Muscle of back (tissue), 13 donors: ENCODE measurements around the gene DCAF4. TPM values are rescaled to one million over a fixed set of nuclear protein-coding genes. Genes with fewer than 3 reads are reported as not detected.

Source experiments
- DNase-seq, 3 donors: peaks; one replicate each; pipeline versions ENCODE4 v3.0.0 to v3.0.0-alpha.2; 2013
- long read RNA-seq, 9 donors: transcript quantifications; one replicate each; lab custom pipeline, GENCODE V29; 2026
- polyA plus RNA-seq, 10 donors: library from polyadenylated mRNA; unstranded; fragments of 120-200 nt; gene quantifications; one replicate each; pipeline ENCODE4 v1.2.1, GENCODE V29; 2013; ENCODE audit not compliant: insufficient read length in 10 of 10

DCAF4 gene
- polyA plus RNA-seq: 10 to 100 TPM in 9 of 10 donors, 1 to 10 TPM in 1; 8.4 to 14.6 (median 10.6) TPM
- long read RNA-seq, donor 1: 0 reads
- long read RNA-seq, donor 2: 0 reads
- long read RNA-seq, donor 3: 0 reads
- long read RNA-seq, donor 4, partial matches to known transcripts: 0 of 1 reads
- long read RNA-seq, donor 4, other reads (novel, unspliced or antisense): 0 of 1 reads
- long read RNA-seq, donor 5: 0 reads
- long read RNA-seq, donor 6: 0 reads
- long read RNA-seq, donor 7: 0 reads
- long read RNA-seq, donor 8: 0 reads
- long read RNA-seq, donor 9: 0 reads

DNA sequence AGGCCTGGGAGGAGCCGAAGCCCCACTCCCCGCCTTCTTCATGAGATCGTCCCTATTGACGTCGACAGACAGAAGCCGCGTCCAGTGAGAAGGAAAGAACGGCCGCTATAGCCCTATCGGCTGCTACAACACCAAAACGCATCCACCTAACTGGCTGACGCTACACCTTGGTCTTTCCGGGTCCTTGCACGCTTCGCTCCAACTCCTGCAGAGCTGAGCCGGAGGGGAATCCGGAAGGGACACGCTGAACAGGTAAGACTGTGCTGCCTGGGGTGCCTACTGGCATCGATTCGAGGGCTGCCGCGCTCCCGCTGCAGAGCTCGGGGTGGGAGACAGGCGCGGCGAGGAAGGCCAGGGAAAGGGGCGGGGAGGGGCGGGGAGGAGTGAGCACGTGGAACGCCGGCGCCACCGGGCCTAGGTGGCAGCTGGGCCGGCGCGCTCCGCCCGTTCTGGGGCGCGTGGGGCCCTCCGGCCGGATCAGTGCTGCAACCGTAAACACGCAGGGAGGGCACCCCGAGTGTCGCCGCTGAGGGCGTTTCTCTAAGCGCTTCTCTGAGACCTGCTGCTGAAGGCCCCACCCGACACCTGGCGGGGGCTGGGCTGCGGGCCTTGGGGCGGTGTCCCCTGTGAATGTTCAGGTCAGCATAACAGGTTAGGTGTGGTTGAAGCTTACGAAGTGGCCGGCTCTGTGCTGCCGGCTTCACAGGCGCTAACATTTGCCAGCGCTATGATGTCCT, at the start of gene DCAF4:
Gene DCAF4 (plus strand): TSS at position 173 of the 737 bp plus-strand sequence. CDS start 11,515 bp downstream, outside the sequence.
- DNase-seq: peak; percentile 95 to 99 (median 99)

DNA sequence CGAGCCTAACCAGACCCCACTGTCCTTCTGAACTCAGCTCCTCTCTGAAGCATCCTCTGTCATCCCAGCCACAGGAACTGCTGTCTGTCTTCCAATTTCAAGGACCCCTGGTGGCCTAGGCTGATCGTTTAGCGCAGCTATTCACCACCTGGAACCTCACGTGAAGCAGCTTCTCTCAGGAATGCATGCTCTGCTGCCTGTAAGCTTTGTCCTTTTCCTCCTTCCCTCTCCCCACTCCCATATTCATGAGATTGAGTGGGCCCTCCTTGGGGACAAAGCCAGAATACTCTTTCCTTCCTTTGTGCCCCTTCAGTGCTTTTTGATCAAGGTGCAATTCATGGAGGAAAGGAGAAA, 49.6 kb upstream of the DCAF4 start:
- DNase-seq: no peak

DNA sequence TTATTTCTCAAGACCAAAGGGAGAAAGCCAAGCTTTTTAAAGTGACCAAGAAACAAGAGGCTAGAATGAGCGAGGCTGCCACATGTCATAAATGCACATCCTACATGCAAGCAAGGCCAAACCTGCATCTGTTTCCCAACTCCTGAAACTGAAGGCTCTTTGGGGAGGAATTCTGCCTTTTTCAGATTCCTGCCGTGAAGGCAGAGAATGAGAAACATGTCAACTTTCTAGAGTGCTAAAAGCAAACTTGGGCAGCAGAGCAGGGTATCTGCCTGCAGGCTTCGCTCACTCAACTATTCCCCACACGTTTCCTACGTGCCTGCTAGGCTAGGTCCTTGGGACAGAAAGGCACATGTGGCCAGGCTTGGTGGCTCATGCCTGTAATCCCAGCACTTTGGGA, 47.5 kb upstream of the DCAF4 start:
- no peak for DNase-seq

GRCh38 chr14:72879431-72879830, 46.8 kb upstream of the DCAF4 start:
- no peak for DNase-seq

DNA sequence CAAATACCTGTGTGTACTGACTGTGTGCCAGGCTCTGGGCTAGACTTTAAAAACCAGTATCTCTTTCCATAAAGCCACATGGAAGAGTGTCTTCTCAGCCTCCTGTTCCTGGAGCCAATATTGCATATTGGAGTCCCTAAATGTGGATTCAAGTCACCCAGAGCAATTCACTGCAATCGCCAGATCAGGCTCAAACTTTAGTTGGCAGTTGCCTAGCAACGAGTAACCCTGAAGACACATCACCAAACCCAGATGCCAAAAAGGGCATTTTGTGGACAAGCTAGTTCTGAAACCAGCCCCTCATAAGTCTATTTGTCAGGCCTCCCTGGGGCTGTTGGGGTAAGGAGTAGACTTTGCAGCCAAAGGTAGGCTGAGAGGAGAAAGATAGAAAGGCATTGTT, 46.1 kb upstream of the DCAF4 start:
- no peak for DNase-seq

GRCh38 chr14:72880820-72881219, 45.4 kb upstream of the DCAF4 start:
- no peak for DNase-seq

DNA sequence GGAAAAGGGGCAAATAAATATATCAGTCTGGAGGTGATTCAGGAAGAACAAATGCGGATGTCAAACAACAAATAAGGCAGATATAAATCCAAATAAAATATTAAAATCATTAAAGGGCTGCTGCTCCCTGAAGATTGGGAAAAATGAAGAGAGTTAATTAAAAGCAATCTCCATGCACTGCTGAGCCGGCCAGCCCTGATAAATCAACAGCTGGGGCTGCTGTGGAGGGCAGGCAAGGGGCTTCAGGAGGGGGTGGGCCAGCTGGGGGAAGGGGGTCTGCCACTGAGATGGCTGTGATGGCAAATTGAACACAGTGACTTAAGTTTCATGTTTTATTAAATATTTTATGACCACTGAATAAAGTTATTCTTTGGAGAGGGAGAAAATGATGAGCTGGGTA, 44.7 kb upstream of the DCAF4 start:
- DNase-seq: no peak

- no peak for DNase-seq
These were observed 44.2 kb upstream of the DCAF4 start for GRCh38 chr14:72882047-72882446.

- no peak for DNase-seq
These were observed 43.8 kb upstream of the DCAF4 start for GRCh38 chr14:72882463-72882862.

- no peak for DNase-seq
These were observed 43.2 kb upstream of the DCAF4 start for GRCh38 chr14:72883109-72883508.

DNA sequence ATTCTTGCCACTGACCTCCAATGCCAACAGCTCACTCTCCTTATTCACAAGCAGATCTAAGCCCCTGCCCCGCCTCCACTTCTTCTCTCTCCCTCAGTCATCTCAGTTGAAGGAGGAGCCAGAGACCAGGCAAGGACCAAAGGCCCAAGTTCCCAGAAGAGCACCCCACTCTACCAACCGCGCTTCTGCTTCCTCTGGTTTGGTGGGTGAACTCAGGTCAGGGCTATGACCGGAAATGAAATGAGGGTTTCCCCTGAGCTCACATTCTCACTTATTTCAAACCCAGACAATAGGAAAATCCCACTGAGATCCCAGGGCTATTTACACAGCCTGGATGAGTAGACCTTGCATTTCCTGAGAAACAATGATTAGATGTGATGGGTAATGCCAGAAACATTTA, 42.3 kb upstream of the DCAF4 start:
- DNase-seq: no peak

GRCh38 chr14:72884386-72884785, 41.9 kb upstream of the DCAF4 start:
- DNase-seq: no peak

GRCh38 chr14:72887514-72887913, 38.8 kb upstream of the DCAF4 start:
- no peak for DNase-seq

GRCh38 chr14:72888192-72888591, 38.1 kb upstream of the DCAF4 start:
- DNase-seq: no peak

DNA sequence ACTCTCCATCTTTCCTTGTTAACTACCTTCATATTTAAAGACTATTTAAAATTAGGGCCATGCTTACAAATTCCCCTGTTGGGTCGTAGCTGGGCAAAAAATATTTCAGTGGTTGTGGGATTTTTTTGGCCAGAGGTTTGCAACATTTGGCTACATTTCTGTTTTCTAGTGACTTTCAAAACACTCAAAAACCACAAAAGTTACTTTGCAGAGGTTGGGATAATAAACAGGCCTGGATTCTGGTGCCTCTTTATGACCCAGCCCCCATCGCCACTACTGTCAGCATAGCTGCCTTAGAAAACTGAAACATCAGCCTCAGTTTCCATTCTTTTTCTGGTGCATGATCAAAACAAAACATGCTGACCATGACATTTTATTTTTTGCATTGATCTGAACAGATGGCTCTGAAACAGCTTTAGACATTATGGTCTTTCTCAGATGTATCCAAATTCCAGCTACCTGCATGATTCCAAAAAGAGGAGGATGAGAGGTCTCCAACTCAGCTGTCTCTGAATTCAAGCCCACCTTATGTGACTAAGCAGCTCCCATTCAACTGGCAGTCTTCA, 37.5 kb upstream of the DCAF4 start:
- no peak for DNase-seq

GRCh38 chr14:72889366-72889765, 36.9 kb upstream of the DCAF4 start:
- no peak for DNase-seq

GRCh38 chr14:72891666-72892102, 34.6 kb upstream of the DCAF4 start:
- DNase-seq: no peak

DNA sequence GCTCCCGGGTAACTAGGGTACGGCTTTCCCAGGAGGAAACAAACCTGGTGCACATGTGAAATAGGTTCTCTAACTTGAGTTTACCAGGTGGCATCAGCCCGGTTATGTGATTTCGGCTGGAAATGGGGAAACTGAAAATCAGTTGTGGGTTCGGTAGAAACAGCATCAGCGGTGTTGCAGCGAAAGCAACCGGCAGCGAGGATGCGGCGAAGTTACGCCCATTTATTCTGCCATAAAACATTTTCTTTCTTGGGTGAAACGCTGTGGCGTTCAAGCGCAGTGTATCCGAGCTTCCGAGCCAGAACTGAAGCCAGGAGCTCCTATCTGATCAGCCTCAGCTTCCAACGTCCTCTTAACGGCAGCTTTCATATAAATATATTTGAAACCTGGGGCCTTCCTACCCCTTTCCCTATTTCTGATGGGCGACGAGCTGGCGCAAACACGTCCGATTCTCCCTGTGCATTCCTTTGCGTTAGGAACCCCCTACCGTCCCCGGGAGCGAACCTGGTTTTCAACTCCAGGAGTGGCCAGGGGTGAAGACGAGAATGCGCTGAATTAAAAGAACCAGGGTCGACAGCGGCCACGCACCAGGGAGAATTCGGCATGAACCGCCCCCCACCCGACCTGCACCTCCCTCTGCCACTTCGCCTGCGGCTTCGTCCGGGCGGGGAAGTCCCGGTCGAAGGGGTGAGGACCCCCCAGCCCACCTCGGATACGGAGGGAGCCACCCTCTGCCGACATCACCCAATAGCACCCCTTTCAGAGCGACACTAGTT, 34.0 kb upstream of the DCAF4 start:
- DNase-seq: peak in 1 of 3 donors; percentile 45

- DNase-seq: peak in 2 of 3 donors; percentile 20 to 68
These were observed 33.2 kb upstream of the DCAF4 start for GRCh38 chr14:72892879-72893635.

DNA sequence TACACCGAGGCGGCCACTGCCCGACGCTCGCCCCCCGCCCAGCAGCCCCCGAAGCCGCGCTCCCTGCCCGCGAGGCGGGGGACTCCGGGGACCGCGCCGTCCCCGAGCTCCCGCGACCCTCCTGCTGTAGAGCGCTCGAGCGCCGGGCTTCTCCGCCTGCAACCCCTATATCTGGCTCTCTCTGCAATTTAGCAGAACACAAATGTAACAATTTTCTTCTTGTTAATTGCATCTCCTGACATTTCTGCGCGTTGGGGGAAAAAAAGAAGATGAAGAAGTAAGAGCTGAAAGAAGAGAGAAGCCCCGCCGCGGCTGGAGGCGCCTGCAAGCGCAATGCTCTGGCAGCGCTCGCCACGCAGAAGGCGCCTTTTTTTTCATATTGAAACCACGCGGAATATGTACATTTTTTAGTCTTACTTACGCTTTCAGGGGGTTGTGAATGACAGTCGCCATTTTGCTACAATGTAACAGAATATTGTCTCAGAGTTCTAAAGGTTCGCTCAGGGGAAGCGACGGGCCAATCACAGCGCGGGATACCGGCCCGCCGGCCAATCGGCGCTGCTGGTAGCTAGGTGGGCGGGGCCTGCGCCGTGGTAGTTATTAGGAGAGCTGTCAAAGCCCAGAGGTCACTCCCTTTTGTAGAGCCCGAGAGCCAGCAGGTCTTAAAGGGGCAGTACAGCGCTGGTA, 32.5 kb upstream of the DCAF4 start, which contains the start of gene DPF3:
Gene DPF3 (minus strand): TSS at position 466 of the 687 bp plus-strand sequence. CDS start 13 bp downstream, at position 453.
- DNase-seq: peak; percentile 93 to 96 (median 95)

DNA sequence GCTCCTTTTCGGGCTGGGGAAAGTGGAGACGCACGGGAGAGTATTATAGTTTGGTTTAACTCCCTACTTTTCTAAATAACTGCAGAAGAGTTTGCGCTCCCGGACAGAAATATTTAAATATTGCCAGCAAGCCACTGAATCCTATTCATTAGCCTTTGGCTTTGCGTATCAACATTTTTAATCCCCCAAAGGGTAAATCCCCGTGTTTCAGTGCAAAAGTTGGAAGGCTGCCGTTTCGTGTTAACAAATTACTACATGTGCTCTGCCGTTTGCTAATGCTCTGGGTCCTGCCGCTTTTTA, 32.0 kb upstream of the DCAF4 start:
- DNase-seq: no peak
